ENCODE data around the gene MYO5A. TPM values are rescaled to one million over a fixed set of nuclear protein-coding genes. Genes with fewer than 3 reads are reported as not detected.
"Not testable (repeated sequence)": the region's sequence is repeated elsewhere in the genome, so short reads cannot be mapped to it uniquely, and the experiment has no call there.

MYO5A gene
- total RNA-seq = 10 to 100 TPM; 41.3 to 42.2 TPM

- POLR2A ChIA-PET = interaction anchor here (0.8 to 4.2 kb wide), 22 partner anchors 18 to 308 kb away, joined by 3 to 41 read pairs (median 4); partner anchors contain the start of gene ARPP19
- CTCF ChIA-PET = interaction anchor here (0.9 to 1.8 kb wide), 14 partner anchors 9 to 267 kb away, joined by 3 to 10 read pairs (median 4); no protein-coding TSS in a partner anchor
- peak within 1 kb of the TSS; percentile 84 for H3K27ac Mint-ChIP-seq
- H3K36me3 Mint-ChIP-seq (ENCODE audit: low read depth) = peaks cover 3% of the 10 kb centered on the region
- no peaks in the 10 kb centered on the region for H3K9me3 Mint-ChIP-seq
- H3K27me3 Mint-ChIP-seq = peaks cover 7% of the 10 kb centered on the region
- H3K4me3 Mint-ChIP-seq = peak within 1 kb of the TSS; percentile 95
- peak; percentile 84 for DNase-seq
- peaks cover 34% of the 10 kb centered on the region for H3K4me1 Mint-ChIP-seq
These were observed at the start of gene MYO5A for GRCh38 chr15:52528564-52529340. Gene MYO5A (minus strand): TSS chr15:52528880. CDS start chr15:52528806, 74 bp downstream.

DNA sequence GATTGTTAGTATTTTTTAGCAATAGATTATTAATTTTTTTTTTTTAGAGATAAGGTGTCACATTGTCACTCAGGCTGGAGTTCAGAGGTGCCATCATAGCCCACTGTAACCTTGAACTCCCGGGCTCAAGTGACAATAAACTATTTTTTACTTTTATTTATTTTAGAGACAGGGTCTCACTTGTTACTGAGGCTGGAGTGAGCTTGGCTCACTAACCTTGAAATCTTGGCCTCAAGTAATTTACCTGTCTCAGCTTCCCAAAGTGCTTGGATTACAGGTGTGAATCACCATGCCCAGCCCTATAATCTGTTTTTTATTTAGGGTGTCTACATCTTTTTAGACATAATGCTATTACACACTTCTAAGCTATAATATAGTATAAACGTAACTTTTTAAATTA, 48.0 kb upstream of the MYO5A start:
- no peak for DNase-seq
- ChIA-PET POLR2A (no interaction called here), CTCF (no interaction called here)
- no peak overlapping the region for H3K4me3 Mint-ChIP-seq
- H3K36me3 Mint-ChIP-seq (ENCODE audit: low read depth) = no peaks in the 10 kb centered on the region
- H3K27me3 Mint-ChIP-seq = no peaks in the 10 kb centered on the region
- H3K4me1 Mint-ChIP-seq = no peaks in the 10 kb centered on the region
- no peak overlapping the region for H3K27ac Mint-ChIP-seq
- no peaks in the 10 kb centered on the region for H3K9me3 Mint-ChIP-seq

DNA sequence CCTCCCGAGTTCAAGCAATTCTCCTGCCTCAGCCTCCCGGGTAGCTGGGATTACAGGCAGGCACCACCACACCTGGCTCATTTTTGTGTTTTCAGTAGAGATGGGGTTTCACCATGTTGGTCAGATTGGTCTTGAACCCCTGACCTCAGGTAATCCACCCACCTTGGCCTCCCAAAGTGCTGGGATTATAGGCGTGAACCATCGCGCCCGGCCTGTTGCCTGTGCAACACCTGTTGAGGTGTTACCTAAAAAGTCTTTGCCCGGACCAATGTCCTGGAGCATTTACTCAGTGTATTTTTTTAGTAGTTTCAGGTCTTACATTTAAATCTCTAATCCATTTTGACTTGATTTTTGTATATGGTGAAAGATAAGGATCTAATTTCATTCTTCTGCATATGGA, 46.9 kb upstream of the MYO5A start:
- H3K36me3 Mint-ChIP-seq (ENCODE audit: low read depth); H3K4me1 Mint-ChIP-seq; H3K4me3 Mint-ChIP-seq; H3K27ac Mint-ChIP-seq; CTCF ChIA-PET; H3K9me3 Mint-ChIP-seq; POLR2A ChIA-PET; H3K27me3 Mint-ChIP-seq; DNase-seq: not testable (repeated sequence)

GRCh38 chr15:52575072-52575471, 46.4 kb upstream of the MYO5A start:
- Mint-ChIP-seq H3K4me1 (no peaks in the 10 kb centered on the region), H3K27ac (no peak overlapping the region), H3K27me3 (no peaks in the 10 kb centered on the region), H3K36me3 (ENCODE audit: low read depth) (no peaks in the 10 kb centered on the region), H3K9me3 (no peaks in the 10 kb centered on the region), H3K4me3 (no peak overlapping the region)
- DNase-seq = no peak
- ChIA-PET POLR2A (no interaction called here), CTCF (no interaction called here)

DNA sequence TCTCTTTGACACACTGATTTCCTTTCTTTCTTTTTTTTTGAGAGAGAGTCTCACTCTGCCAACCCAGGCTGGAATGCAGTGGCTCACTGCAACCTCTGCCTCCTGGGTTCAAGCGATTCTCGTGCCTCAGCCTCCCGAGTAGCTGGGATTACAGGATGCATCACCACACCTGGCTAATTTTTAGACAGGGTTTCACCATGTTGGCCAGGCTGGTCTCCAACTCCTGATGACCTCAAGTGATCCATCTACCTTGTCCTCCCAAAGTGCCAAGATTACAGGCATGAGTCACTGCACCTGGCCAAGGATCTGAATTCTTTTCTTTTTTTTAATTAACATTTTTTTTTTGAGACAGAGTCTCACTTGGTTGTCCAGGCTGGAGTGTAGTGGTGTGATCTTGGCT, 45.9 kb upstream of the MYO5A start:
- H3K4me1 Mint-ChIP-seq; DNase-seq; H3K9me3 Mint-ChIP-seq; CTCF ChIA-PET; H3K27me3 Mint-ChIP-seq; H3K4me3 Mint-ChIP-seq; H3K36me3 Mint-ChIP-seq (ENCODE audit: low read depth); POLR2A ChIA-PET; H3K27ac Mint-ChIP-seq: not testable (repeated sequence)

- H3K36me3 Mint-ChIP-seq (ENCODE audit: low read depth) = peaks cover 25% of the 10 kb centered on the region
- POLR2A ChIA-PET = interaction anchor here (0.6 to 1.8 kb wide), 16 partner anchors 9 to 312 kb away, joined by 3 to 18 read pairs (median 4); partner anchors contain the start of genes ATOSA and MYO5A
These were observed 40.2 kb upstream of the MYO5A start, which contains the start of gene ARPP19 for GRCh38 chr15:52568601-52569585. Gene ARPP19 (minus strand): TSS chr15:52569030. CDS start chr15:52568892, 138 bp downstream.

GRCh38 chr15:52567871-52568600, 39.4 kb upstream of the MYO5A start:
- H3K27me3 Mint-ChIP-seq = no peaks in the 10 kb centered on the region
- peaks cover 38% of the 10 kb centered on the region for H3K4me1 Mint-ChIP-seq
- peak; percentile 46 for DNase-seq
- ChIA-PET POLR2A (interaction anchor here (0.9 to 1.8 kb wide), 11 partner anchors 9 to 311 kb away, joined by 3 to 18 read pairs (median 4); partner anchors contain the start of gene MYO5A), CTCF (no interaction called here)
- peak overlapping the region; percentile 96 for H3K27ac Mint-ChIP-seq
- peaks cover 26% of the 10 kb centered on the region for H3K36me3 Mint-ChIP-seq (ENCODE audit: low read depth)
- peak overlapping the region; percentile 90 for H3K4me3 Mint-ChIP-seq
- no peaks in the 10 kb centered on the region for H3K9me3 Mint-ChIP-seq

More at GRCh38 chr15:52568601-52569585, 40.2 kb upstream of the MYO5A start, which contains the start of gene ARPP19:
- no peaks in the 10 kb centered on the region for H3K27me3 Mint-ChIP-seq
- peak within 1 kb of the TSS; percentile 97 for H3K27ac Mint-ChIP-seq
- H3K4me3 Mint-ChIP-seq = peak within 1 kb of the TSS; percentile 90
- DNase-seq = peak; percentile 86
- peaks cover 31% of the 10 kb centered on the region for H3K4me1 Mint-ChIP-seq
- CTCF ChIA-PET = no interaction called here
- no peaks in the 10 kb centered on the region for H3K9me3 Mint-ChIP-seq

DNA sequence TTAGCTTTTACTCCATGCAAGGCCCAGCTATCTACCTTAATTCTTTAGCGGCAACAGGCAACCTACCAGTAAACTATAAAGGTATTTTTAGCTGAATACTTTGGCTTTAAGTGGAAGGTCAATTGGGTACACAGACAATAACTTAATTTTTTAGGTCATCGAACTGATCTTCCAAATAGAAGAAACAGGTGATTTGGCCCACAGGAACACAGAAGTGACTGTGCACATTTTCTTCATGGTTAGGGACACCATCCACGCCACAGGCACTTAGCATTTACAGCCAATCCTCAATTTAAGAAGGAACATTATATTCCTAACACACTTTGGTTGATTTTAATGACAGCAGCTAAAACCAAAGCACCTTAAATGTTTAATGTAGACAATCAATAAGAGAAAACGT, 38.2 kb upstream of the MYO5A start:
- Mint-ChIP-seq H3K4me1 (peaks cover 46% of the 10 kb centered on the region), H3K9me3 (no peaks in the 10 kb centered on the region), H3K27me3 (no peaks in the 10 kb centered on the region), H3K36me3 (ENCODE audit: low read depth) (peaks cover 33% of the 10 kb centered on the region), H3K27ac (peak overlapping the region; percentile 96), H3K4me3 (peak overlapping the region; percentile 90)
- POLR2A ChIA-PET = interaction anchor here (0.6 to 1.9 kb wide), 6 partner anchors 13 to 113 kb away, joined by 3 to 5 read pairs (median 4); no protein-coding TSS in a partner anchor
- CTCF ChIA-PET = interaction anchor here (0.7 to 1.4 kb wide), 5 partner anchors 9 to 310 kb away, joined by 3 to 7 read pairs (median 3); partner anchors contain the start of gene MYO5A
- DNase-seq = no peak

GRCh38 chr15:52565417-52566358, 37.0 kb upstream of the MYO5A start:
- peaks cover 57% of the 10 kb centered on the region for H3K4me1 Mint-ChIP-seq
- POLR2A ChIA-PET = interaction anchor here (1.0 to 3.0 kb wide), 8 partner anchors 12 to 114 kb away, joined by 3 to 18 read pairs (median 4); partner anchors contain the start of genes ATOSA and MYO5A
- H3K27me3 Mint-ChIP-seq, CTCF ChIA-PET, H3K4me3 Mint-ChIP-seq, H3K9me3 Mint-ChIP-seq, DNase-seq: not testable (repeated sequence)
- peaks cover 36% of the 10 kb centered on the region for H3K36me3 Mint-ChIP-seq (ENCODE audit: low read depth)
- peak overlapping the region; percentile 62 for H3K27ac Mint-ChIP-seq

- ChIA-PET POLR2A (interaction anchor here (1.4 to 3.0 kb wide), 3 partner anchors 11 to 97 kb away, joined by 3 to 18 read pairs (median 4); partner anchors contain the start of gene MYO5A), CTCF (interaction anchor here (1.1 to 1.4 kb wide), 2 partner anchors 231 to 305 kb away, joined by 3 read pairs; no protein-coding TSS in a partner anchor)
- Mint-ChIP-seq H3K9me3 (no peaks in the 10 kb centered on the region), H3K36me3 (ENCODE audit: low read depth) (peaks cover 44% of the 10 kb centered on the region), H3K4me3 (no peak overlapping the region), H3K27me3 (no peaks in the 10 kb centered on the region), H3K4me1 (peaks cover 70% of the 10 kb centered on the region), H3K27ac (no peak overlapping the region)
- no peak for DNase-seq
These were observed 34.9 kb upstream of the MYO5A start for GRCh38 chr15:52563501-52564060.

- Mint-ChIP-seq H3K9me3 (no peaks in the 10 kb centered on the region), H3K27ac (peak overlapping the region; percentile 89), H3K4me1 (peaks cover 75% of the 10 kb centered on the region), H3K36me3 (ENCODE audit: low read depth) (peaks cover 41% of the 10 kb centered on the region), H3K4me3 (peak overlapping the region; percentile 21), H3K27me3 (no peaks in the 10 kb centered on the region)
- ChIA-PET POLR2A (interaction anchor here (0.8 to 3.3 kb wide), 12 partner anchors 10 to 578 kb away, joined by 3 to 18 read pairs (median 4); partner anchors contain the start of genes ARPP19, ATOSA and MYO5A), CTCF (interaction anchor here (1.0 to 1.9 kb wide), 6 partner anchors 9 to 303 kb away, joined by 3 to 9 read pairs (median 5); partner anchors contain the start of gene MYO5A)
- peak; percentile 48 for DNase-seq
These were observed 30.9 kb upstream of the MYO5A start for GRCh38 chr15:52559575-52559974.
